ENCODE measurements around the gene LCE3B. TPM values are rescaled to one million over a fixed set of nuclear protein-coding genes. Genes with fewer than 3 reads are reported as not detected.

The LCE3B gene
- total and polyA plus RNA-seq, 4 donors = not detected

- WGBS = 75% methylated on average over 1 of the region's 1 CpG
- Histone ChIP-seq H3K36me3 (ENCODE audit: control insufficient read depth in 4 of 4, insufficient read depth in 3 of 4, low read depth in 1 of 4, low read length in 3 of 4) (no peaks in the 10 kb centered on the region), H3K4me3 (ENCODE audit: low read depth in 1 of 3, low read length in 3 of 3) (no peak overlapping the region), H3K9ac (ENCODE audit: low read depth in 1 of 2, low read length in 2 of 2) (no peak overlapping the region), H3K9me3 (ENCODE audit: control insufficient read depth in 4 of 4, low read length in 3 of 4) (peaks cover 0 to 4% (median 1%) of the 10 kb centered on the region in 4 donors), H3K4me1 (ENCODE audit: control insufficient read depth in 4 of 4, insufficient read depth in 4 of 4, low read length in 3 of 4) (no peaks in the 10 kb centered on the region), H3K27ac (ENCODE audit: low read depth in 1 of 2, low read length in 2 of 2) (no peak overlapping the region), H3K27me3 (ENCODE audit: control insufficient read depth in 4 of 4, insufficient read depth in 4 of 4, low read length in 3 of 4) (no peaks in the 10 kb centered on the region)
- no peak for DNase-seq (ENCODE audit: low spot score)
- TF ChIP-seq SP1 (IDR thresholded peaks at IDR 0.05) (no peak), FOXA2 (IDR thresholded peaks at IDR 0.05) (no peak), MAX (IDR thresholded peaks at IDR 0.05) (no peak), GABPA (IDR thresholded peaks at IDR 0.05 in 1 of 2, conservative IDR thresholded peaks at IDR 0.05 in 1 of 2) (no peak), ATF3 (IDR thresholded peaks at IDR 0.05) (no peak), NR2F2 (IDR thresholded peaks at IDR 0.05) (no peak), RAD21 (IDR thresholded peaks at IDR 0.05) (no peak), REST (IDR thresholded peaks at IDR 0.05) (no peak), RXRA (IDR thresholded peaks at IDR 0.05) (no peak), FOXA1 (IDR thresholded peaks at IDR 0.05) (no peak), HNF4A (conservative IDR thresholded peaks at IDR 0.05) (no peak), HNF4G (IDR thresholded peaks at IDR 0.05) (no peak), YY1 (IDR thresholded peaks at IDR 0.05) (no peak), CTCF (IDR thresholded peaks at IDR 0.05; ENCODE audit: low read depth, low read length, missing input control) (no peak), TAF1 (conservative IDR thresholded peaks at IDR 0.05) (no peak), ZBTB33 (IDR thresholded peaks at IDR 0.05) (no peak), EGR1 (IDR thresholded peaks at IDR 0.05; ENCODE audit: low read depth in 2 of 2) (no peak), JUND (IDR thresholded peaks at IDR 0.05) (no peak)
Observed at GRCh38 chr1:152640351-152640750, 26.7 kb downstream of the LCE3B start.
